Ureter (tissue), 1 donor: ENCODE measurements around the gene IGFBP6. TPM values are rescaled to one million over a fixed set of nuclear protein-coding genes. Genes with fewer than 3 reads are reported as not detected.

Experiments
- DNase-seq: peaks from one replicate; pipeline ENCODE4 v3.0.0-alpha.2; 2020; ENCODE audit warnings: low spot score
- total RNA-seq: library from RNA; stranded (reverse); gene quantifications from one replicate; pipeline ENCODE4 v1.2.4, GENCODE V29; 2023
- donor health status: DM: yes; HTN: yes; CAD: no.

IGFBP6 gene, protein sequence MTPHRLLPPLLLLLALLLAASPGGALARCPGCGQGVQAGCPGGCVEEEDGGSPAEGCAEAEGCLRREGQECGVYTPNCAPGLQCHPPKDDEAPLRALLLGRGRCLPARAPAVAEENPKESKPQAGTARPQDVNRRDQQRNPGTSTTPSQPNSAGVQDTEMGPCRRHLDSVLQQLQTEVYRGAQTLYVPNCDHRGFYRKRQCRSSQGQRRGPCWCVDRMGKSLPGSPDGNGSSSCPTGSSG
- 133 TPM for total RNA-seq

DNA sequence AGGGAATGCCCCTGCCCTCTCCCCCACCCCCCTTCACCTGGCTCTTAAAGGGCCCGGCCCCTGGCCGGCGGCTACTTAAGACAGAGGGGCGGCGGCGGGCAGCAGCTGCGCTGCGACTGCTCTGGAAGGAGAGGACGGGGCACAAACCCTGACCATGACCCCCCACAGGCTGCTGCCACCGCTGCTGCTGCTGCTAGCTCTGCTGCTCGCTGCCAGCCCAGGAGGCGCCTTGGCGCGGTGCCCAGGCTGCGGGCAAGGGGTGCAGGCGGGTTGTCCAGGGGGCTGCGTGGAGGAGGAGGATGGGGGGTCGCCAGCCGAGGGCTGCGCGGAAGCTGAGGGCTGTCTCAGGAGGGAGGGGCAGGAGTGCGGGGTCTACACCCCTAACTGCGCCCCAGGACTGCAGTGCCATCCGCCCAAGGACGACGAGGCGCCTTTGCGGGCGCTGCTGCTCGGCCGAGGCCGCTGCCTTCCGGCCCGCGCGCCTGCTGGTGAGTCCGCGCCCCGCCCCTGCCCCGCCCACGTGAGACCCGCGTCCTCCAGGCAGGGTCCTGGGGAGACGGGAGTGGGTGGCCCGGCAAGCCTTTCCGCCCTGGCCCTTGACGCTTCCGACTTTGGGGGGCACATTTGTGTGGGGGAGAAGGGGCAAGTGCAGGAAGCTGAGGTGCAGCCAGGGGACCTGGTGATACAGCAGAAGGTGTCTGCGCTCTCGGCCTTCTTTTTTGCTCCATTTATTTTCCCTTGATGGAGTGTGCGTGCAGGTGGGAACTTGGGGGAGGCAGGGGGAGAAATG is at the start of gene IGFBP6:
Gene IGFBP6 (plus strand): TSS at position 104 of the 790 bp plus-strand sequence. CDS start 51 bp downstream, at position 155.
- DNase-seq, result peak; percentile 73

GRCh38 chr12:53048033-53048779 is 49.3 kb upstream of the IGFBP6 start:
- DNase-seq, result peak; percentile 80

DNA sequence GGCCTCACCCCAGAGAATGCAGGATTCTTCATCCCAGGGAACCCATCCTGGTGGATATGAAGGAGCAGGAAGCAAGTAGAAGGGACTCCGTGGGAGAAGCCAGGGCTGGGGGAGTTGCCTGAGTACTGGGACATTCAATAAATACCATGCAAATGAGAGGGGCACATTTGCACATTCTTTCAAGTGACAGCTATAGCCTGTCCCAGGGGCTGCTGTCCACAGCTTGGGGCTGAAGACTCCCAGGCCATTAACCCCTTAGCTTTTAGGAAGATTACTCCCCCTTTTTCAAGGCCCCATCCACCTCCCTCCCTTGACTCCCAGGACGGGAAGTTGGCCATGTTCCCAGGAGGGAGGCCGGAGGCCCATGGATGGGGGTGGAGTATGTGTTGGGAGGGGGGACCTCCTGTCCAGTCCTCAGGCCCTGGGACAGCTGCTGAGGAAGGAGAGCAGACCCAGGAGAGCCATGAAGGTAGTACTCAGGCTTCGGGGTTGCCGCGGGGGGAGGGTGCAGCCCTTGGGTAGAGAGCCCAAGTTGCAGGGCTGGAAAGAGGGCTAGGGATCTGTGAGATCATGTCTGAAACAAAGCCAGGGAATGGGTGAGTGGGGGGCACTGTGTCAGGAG is 48.6 kb upstream of the IGFBP6 start:
- peak; percentile 78 for DNase-seq

DNA sequence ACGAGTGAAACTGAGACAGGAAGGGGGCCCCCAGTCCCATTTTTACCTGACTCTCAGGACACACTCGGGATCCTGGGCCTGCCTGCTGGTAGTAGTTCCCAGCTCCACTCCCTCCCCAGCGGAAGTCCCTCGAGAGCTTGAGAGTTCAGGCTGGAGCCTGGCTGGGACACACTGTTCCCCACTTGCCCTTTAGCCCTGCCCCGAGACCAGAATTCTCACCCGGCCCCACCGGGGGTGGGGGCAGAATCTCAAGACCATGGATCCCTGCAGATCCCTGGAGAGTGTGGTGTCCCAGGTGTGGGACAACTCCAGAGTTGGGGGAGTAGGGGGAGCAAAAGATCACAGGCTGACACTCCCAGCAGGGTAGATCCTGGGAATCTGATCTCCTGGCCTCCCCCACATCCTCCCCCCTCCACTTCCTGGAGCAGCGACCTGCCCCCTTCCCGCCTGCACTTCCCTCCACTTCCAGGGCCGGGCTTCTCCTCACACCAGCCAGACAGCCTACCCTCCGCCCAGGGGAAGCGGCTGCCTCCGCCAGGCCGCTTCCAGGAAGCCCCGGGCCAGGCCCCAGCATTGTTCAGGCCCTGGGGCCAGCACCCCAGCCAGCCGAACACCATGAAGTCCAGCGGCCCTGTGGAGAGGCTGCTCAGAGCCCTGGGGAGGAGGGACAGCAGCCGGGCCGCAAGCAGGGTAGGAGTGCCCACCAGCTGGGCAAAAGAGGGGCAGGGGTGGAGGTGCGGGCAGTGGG is 47.7 kb upstream of the IGFBP6 start, which contains the start of gene TNS2:
Gene TNS2 (plus strand): TSS at position 495 of the 748 bp plus-strand sequence. CDS start 121 bp downstream, at position 616.
- DNase-seq, result peak; percentile 80

GRCh38 chr12:53050426-53051057 is 46.9 kb upstream of the IGFBP6 start:
- peak; percentile 43 for DNase-seq

- peak; percentile 75 for DNase-seq
Measured at GRCh38 chr12:53051058-53051880, 46.2 kb upstream of the IGFBP6 start.

DNA sequence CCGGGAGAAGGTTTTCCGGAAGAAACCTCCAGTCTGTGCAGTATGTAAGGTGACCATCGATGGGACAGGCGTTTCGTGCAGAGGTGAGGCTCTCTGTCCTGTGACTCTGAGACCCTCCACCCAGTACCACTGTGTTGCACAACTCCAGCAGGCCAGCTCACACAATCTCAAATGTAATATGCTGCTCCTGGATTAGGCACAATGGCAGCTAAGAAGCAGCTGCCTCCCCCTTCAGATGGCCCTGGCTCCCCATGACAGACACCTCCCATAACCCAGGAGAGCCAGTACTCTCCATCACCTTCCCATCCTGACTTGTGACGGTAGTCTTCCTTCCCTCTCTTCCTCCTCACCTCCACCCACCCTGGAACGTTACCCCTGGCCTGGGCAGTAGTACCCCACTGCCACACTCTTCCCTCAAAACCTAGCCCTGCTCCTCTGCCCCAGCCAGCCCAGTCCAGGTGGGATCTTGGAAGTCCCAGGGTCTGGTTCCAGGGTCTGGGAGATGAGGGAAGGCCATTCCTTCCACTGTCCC is 45.5 kb upstream of the IGFBP6 start:
- peak; percentile 49 for DNase-seq

DNA sequence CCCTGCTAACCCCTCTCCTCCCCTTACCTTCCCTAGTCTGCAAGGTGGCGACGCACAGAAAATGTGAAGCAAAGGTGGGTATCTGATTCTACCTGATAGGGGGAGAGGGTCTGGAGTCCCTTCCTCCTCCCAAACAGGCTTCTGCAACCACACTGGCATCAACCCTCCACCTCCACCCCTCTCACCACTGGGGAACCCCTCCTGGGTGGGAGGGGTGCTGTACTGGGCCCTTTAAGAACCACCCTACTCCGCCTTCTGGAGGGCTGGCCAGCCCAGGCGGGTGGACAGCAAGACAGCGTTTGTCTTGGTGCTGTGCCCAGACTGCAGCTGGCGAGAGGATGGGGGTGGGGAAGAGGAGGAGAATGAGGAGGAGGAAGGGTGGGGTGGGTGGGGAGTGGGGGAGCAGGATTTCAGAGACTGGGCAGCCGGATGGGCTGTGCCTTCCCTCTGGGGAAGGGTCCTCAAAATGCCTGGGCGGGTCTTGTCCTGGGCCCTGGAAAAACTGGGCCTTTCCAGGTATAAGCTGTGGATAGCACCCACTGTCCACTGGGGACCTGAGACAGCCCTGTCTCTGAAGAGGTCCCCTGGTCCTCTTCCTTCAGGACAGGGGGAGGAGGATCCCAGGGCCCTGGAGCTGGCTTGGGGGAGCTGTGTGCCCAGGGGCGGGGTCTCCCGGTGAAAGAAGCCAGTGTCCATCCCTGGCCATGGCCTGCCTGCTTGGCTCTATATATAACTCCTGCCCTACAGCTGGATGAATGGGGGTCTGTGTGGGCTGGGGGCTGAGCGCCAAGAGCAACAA is 44.8 kb upstream of the IGFBP6 start:
- peak; percentile 94 for DNase-seq

DNA sequence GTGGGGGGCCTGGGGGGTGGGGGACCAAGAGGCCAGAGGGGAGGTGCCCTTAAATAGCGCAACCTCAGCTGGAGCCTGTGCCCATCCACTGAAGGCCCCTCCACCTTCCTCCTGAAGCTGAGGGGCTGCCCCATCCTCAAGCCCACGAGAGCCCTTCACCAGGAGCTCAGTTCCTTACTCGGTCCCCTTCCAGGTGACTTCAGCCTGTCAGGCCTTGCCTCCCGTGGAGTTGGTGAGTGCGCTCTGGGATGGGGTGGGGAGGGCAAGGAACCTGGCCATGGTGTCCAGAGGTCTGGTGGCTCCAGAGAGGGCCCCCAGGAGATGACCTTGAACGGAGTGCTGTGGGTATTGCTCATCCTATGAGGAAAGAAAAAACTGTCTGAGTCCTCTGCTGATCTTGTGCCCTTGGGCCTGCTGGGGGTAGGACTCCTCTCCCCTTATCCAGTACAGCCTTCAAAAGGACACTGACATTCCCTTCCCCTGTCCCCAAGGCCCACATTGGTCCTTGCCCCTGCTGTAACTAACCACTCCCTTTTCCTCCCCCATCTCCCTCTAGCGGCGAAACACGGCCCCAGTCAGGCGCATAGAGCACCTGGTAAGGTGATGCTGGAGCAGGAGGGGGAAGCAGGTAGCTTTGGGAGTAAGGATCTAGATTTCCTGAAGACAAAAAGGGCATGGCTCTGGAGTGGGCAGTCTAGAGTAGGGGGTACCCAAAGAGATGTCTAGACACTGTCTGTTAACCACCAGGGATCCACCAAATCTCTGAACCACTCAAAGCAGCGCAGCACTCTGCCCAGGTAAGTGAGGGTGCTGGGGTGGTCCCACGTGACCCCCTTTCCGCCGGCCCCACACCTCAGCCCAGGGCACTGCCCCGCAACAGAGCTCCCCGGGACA is 44.0 kb upstream of the IGFBP6 start:
- DNase-seq, result peak; percentile 90

DNA sequence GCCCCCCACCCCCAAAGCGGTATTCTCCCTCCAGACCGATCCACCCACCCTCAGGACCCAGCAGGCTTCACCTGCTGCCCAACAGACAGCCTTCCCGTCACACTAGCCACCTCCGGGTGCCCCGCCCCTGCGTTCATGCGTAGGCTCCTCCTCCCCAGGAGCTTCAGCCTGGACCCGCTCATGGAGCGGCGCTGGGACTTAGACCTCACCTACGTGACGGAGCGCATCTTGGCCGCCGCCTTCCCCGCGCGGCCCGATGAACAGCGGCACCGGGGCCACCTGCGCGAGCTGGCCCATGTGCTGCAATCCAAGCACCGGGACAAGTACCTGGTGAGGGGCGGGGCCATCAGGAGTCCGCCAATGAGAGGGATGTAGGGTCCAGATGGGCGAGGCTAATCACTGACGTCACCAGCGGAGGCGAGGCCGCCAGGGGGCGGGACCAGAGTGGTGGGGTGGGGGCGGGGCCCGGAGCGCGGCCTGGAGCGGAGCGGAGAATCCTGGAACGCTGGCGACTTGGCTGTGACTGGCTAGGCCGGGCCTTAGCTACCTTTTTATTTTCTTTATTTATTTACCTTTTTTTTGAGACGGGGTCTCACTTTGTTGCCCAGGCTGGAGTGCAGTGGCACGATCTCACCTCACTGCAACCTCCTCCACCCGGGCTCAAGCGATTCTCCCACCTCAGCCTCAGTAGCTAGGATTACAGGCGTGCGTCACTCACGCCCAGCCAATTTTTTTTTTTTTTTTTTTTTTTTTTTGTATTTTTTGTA is 43.2 kb upstream of the IGFBP6 start:
- peak; percentile 97 for DNase-seq

DNA sequence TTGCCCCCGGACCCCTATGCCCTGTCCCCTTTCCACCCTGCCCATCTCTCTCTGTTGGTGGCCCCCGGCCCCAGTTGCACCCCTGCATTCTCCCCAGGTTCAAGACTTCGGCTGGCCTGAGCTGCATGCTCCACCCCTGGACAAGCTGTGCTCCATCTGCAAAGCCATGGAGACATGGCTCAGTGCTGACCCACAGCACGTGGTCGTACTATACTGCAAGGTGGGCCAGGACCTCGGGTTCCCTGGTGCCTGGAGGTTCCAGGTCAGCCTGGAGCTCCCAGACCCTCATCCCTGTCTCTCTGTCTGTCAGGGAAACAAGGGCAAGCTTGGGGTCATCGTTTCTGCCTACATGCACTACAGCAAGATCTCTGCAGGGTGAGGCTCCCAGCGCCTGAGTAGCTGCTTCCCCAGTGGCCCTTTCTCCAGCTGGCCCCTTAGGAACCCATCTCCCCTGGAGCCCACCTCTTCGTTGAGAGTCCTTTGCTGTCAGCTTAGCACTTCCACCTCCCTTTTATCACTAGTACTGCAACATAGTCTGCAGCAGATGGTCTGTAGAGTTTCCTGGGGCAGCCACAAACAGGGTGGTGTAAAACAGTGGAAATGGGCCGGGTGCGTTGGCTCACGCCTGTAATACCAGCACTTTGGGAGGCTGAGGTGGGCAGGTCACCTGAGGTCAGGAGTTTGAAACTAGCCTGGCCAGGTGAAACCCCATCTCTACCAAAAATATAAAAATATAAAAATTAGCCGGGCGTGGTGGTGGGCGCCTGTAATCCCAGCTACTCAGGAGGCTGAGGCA is 41.8 kb upstream of the IGFBP6 start:
- no peak for DNase-seq

DNA sequence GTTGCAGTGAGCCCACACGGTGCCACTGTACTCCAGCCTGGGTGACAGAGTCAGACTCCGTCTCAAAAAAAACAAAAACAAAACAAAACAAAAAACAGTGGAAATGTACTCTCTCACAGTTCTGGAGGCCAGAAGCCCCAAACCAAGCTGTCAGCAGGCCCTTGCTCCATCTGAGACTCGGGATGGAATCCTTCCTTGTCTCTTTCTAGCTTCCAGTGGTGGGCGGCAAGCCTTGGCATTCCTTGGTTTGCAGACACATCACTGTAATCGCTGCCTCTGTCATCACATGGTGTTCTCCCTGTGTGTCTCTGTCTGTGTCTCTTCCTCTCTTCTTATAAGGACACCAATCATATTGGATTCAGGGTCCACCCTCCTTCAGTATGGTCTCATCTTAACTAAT is 41.2 kb upstream of the IGFBP6 start:
- DNase-seq, result no peak

DNA sequence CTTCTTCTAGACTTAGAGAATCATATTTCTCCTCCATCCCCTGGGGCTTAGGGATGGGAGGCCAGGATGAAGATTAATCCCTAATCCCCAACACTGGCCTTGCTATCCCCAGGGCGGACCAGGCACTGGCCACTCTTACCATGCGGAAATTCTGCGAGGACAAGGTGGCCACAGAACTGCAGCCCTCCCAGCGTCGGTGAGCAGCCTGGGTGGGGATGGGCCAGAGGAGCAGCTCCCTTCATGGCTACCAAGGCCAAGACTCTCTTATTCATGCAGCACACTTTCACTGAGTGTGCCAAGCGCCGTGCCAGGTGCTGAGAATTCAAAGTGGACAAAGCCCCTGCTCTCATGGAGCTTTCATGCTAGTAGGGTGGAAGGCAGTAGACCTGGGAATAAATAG is 40.6 kb upstream of the IGFBP6 start:
- no peak for DNase-seq

DNA sequence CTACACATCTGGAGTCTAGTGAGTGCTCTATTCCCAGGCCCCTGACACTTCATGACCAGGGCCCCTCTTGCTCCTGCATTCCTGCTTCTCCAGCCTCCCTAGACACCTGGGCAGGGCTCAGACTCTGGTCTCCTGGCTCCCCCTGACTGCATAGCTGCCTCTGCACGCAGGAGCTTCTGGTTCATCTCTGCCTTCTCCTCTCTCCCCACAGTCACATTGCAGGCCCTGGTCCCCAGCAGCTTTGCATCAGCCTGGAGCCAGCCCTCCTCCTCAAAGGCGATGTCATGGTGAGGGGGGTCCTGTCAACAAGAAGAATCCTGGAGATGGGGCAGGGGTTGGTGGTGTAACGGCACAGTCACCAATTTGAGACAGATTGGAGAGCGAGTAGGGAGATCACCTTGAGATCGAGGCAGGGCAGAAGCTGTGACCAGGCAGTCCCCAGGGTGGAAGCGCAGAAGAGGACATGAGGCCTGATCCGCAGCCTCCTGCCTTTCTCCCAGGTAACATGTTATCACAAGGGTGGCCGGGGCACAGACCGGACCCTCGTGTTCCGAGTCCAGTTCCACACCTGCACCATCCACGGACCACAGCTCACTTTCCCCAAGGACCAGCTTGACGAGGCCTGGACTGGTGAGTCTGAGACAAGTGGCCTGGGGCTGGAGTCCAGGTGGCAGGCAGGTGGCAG is 39.5 kb upstream of the IGFBP6 start:
- no peak for DNase-seq

- peak; percentile 44 for DNase-seq
Measured at GRCh38 chr12:53058674-53059433, 38.6 kb upstream of the IGFBP6 start.
